Lower leg skin (tissue), 3 donors: ENCODE measurements around the gene ZNF407.

Experiments used
- POLR2A ChIP-seq, 2 donors: fragments of 450-650 bp; IDR thresholded peaks; one replicate each; pipeline ENCODE4 v1.6.1; 2016 to 2017; ENCODE audit warnings: antibody characterized with exemption in 2 of 2, mild to moderate bottlenecking in 1 of 2, moderate library complexity in 1 of 2
- TF ChIP-seq, protein P1 (sequence below), 3 donors: fragments of 450-650 bp; IDR thresholded peaks; one replicate each; pipeline ENCODE4 v1.5.1; 2016; ENCODE audit warnings: antibody characterized with exemption in 3 of 3, mild to moderate bottlenecking in 3 of 3, moderate library complexity in 2 of 3

DNA sequence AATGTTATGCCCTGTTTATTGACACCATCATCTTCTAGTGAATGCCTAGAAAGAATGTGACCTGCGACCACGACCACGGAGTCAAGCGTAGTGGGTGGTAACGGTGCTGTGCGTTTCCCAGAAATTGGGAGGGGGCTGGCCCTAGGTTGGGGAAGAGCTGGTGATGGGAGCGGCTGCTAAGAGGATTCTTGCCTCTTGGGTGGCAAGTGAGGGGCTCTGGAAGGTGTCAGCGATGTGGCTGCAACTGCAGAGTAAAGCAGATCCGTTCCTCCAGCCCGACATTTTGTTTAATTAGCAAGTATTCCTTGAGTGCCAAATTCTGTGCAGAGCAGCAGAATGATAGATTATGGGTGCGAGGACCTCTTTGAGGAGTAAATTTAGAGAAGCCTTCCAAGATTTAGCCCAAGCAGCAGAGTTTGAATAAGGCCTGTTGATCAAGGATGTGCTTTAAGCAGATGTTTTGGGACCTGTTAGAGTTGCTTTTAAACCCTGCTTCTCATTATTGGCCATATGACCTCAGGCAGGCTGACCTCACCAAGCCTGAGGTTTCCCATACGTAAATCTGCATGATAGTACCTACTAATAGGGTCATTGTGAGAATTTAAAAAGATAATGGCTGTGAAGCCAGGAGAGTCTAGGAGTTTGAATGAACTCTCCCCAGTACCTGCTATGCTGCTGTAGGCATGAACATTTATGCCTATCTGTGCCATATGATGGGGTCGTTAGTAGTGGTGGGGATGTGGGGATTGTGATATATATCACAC lies 323.6 kb downstream of the ZNF407 start:
- TF ChIP-seq, protein P1, sequence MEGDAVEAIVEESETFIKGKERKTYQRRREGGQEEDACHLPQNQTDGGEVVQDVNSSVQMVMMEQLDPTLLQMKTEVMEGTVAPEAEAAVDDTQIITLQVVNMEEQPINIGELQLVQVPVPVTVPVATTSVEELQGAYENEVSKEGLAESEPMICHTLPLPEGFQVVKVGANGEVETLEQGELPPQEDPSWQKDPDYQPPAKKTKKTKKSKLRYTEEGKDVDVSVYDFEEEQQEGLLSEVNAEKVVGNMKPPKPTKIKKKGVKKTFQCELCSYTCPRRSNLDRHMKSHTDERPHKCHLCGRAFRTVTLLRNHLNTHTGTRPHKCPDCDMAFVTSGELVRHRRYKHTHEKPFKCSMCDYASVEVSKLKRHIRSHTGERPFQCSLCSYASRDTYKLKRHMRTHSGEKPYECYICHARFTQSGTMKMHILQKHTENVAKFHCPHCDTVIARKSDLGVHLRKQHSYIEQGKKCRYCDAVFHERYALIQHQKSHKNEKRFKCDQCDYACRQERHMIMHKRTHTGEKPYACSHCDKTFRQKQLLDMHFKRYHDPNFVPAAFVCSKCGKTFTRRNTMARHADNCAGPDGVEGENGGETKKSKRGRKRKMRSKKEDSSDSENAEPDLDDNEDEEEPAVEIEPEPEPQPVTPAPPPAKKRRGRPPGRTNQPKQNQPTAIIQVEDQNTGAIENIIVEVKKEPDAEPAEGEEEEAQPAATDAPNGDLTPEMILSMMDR (IDR thresholded peaks at IDR 0.05) = no peak
- no peak for TF ChIP-seq POLR2A (IDR thresholded peaks at IDR 0.05)
